Heart left ventricle (tissue), 16 donors: ENCODE data around the gene USP48. TPM values are rescaled to one million over a fixed set of nuclear protein-coding genes. Genes with fewer than 3 reads are reported as not detected.
"Not testable (repeated sequence)": the region's sequence is repeated elsewhere in the genome, so short reads cannot be mapped to it uniquely, and the experiment has no call there.

Experiments
- ATAC-seq, 4 donors: fragments of 200-7000 bp; cut with Tn5 transposase; one replicate each; pipeline ENCODE4 v1.9.1; 2020 to 2022; ENCODE audit warnings: moderate library complexity in 4 of 4, mild to moderate bottlenecking in 3 of 4, moderate number of reproducible peaks in 1 of 4
- DNase-seq, 5 donors: peaks; one replicate each; pipeline ENCODE4 v3.0.0-alpha.2; 2020
- H3K27ac ChIP-seq, 12 donors: fragments of 200-600 bp; sonication (generic) in 4 of 12; one replicate each; pipeline versions ENCODE4 v1.5.0 to v1.8.0; 2016 to 2022; ENCODE audit warnings: mild to moderate bottlenecking in 2 of 12
- H3K27me3 ChIP-seq, 9 donors: fragments of 200-600 bp; sonication (generic) in 2 of 9; one replicate each; pipeline versions ENCODE4 v1.5.1 to v1.8.0; 2016 to 2022; ENCODE audit warnings: mild to moderate bottlenecking in 3 of 9
- H3K36me3 ChIP-seq, 9 donors: fragments of 200-600 bp; sonication (generic) in 2 of 9; one replicate each; pipeline versions ENCODE4 v1.5.0 to v1.8.0; 2018 to 2022; ENCODE audit warnings: mild to moderate bottlenecking in 2 of 9
- H3K4me1 ChIP-seq, 12 donors: fragments of 200-600 bp; sonication (generic) in 4 of 12; one replicate each; pipeline versions ENCODE4 v1.5.0 to v1.8.0; 2016 to 2022; ENCODE audit warnings: mild to moderate bottlenecking in 3 of 12
- H3K4me3 ChIP-seq, 12 donors: fragments of 200-600 bp; sonication (generic) in 4 of 12; one replicate each; pipeline versions ENCODE4 v1.5.0 to v1.8.0; 2017 to 2022; ENCODE audit warnings: mild to moderate bottlenecking in 9 of 12, moderate library complexity in 4 of 12
- H3K9me3 ChIP-seq, 12 donors: fragments of 200-600 bp; sonication (generic) in 4 of 12; one replicate each; pipeline versions ENCODE4 v1.5.0 to v1.8.0; 2016 to 2022; ENCODE audit warnings: mild to moderate bottlenecking in 1 of 12
- POLR2A ChIP-seq, 2 donors: fragments of 450-650 bp; IDR thresholded peaks; one replicate each; pipeline ENCODE4 v1.6.1; 2017; ENCODE audit warnings: antibody characterized with exemption in 2 of 2, mild to moderate bottlenecking in 2 of 2, moderate library complexity in 2 of 2
- WGBS, 4 donors: extraction: QIAGEN DNeasy Blood & Tissue Kit in 2 of 4; methylation state at CpG; one replicate each; pipeline versions ENCODE4 v1.1.5 to v1.1.7; 2013 to 2018; 5-methylcytosine and 5-hydroxymethylcytosine counted together
- intact Hi-C, 10 donors: fragments of 100-400 bp; cut with DNase I; formaldehyde crosslinking; loops; one replicate each; pipeline versions ENCODE4 v1.11.1 to v1.14.2; 2022
- polyA plus RNA-seq, 2 donors: library from polyadenylated mRNA; stranded (reverse); fragments of 200-250 nt; gene quantifications; one replicate each; pipeline ENCODE4 v1.2.3, GENCODE V29; 2013
- total RNA-seq, 9 donors: library from RNA; depleted of rRNA in 2 of 9; stranded (reverse); fragments of >200 nt in 2 of 9; fragmentation: NEBNext Ultra II Directional in 3 of 9; extraction: Animal tissue kit (Norgen Biotek cat#: 25700) in 3 of 9; gene quantifications; one replicate each; pipeline versions ENCODE4 v1.1.0 to v1.2.4, GENCODE V29; 2016 to 2023
- TF ChIP-seq, protein P1 (sequence below), 12 donors: fragments of 200-600 bp; sonication (generic) in 4 of 12; IDR thresholded peaks; one replicate each; pipeline versions ENCODE4 v1.5.0 to v1.8.0; 2018 to 2022; ENCODE audit warnings: antibody characterized with exemption in 12 of 12, mild to moderate bottlenecking in 5 of 12
- donor health status: ischemic (EF 13 %, LVEDD 7.1; RV severe dilation, severe dysfunction).
- donor health status: healthy with polysubstance abuse.
- donor health status: DM: no; HTN: yes; CAD: no.
- donor health status: DM: no; HTN: no; CAD: no.
- donor health status: ischemic (EF 25% LVEDD 6.9; RV normal size, moderate dysfunction).
- donor health status: ischemic (EF 25% LVEDD 5.7; RV mildly dilated, moderate dysfunction).
- donor health status: healthy.
- donor health status: DM: yes; HTN: yes; CAD: no.
- donor health status: ischemic (EF 35%, LVEDD 5.7; RV mildly dilated, moderate dysfunction).
- donor health status: nonischemic (EF 11% LVEDD 7.7; RV severe dilation, severe dysfunction).
- donor health status: DM: yes; HTN: yes; CAD: no.
- donor health status: PGD.
- donor health status: ischemic (EF 29% LVEDD 5.4; RV normal size, mild dysfunction).
- donor health status: nonischemic (EF 23%, LVEDD 6.1; RV moderate dilation, normal function).

USP48 gene
- total and polyA plus RNA-seq, 11 donors, result 17.3 to 45.5 (median 38.8) TPM

DNA sequence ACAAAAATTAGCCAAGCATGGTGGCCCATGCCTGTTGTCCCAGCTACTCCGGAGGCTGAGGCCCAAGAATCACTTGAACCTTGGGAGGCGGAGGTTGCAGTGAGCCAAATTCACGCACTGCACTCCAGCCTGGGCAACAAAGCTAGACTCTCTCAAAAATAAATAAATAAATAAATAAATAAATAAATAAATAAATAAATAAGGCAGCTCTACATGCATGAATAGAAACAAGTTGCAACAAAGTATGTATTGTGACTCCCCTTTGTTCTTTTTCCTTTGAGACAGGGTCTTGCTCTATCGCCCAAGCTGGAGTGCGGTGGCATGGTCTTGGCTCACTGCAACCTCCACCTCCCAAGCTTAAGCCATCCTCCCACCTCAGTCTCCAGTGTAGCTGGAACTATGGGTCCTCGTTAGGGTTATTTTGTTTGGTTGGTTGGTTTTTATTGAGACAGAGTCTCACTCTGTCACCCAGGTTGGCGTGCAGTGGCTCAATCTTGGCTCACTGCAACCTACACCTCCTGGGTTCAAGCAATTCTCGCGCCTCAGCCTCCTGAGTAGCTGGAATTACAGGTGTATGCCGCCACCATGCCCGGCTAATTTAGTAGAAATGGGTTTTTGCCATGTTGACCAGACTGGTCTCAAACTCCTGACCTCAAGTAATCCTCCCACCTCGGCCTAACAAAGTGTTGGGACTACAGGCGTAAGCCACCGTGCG, 8.0 kb downstream of the USP48 start:
- ATAC-seq, result no peak
- Histone ChIP-seq H3K36me3 (peaks cover 0 to 3% (median 0%) of the 10 kb centered on the region in 9 donors), H3K4me3 (no peak overlapping the region), H3K27me3 (no peaks in the 10 kb centered on the region), H3K27ac (no peak overlapping the region), H3K4me1 (peaks cover 0 to 51% (median 8%) of the 10 kb centered on the region in 12 donors), H3K9me3 (peaks cover 0 to 10% (median 0%) of the 10 kb centered on the region in 12 donors)
- no peak for TF ChIP-seq POLR2A (IDR thresholded peaks at IDR 0.05)
- TF ChIP-seq, protein P1, sequence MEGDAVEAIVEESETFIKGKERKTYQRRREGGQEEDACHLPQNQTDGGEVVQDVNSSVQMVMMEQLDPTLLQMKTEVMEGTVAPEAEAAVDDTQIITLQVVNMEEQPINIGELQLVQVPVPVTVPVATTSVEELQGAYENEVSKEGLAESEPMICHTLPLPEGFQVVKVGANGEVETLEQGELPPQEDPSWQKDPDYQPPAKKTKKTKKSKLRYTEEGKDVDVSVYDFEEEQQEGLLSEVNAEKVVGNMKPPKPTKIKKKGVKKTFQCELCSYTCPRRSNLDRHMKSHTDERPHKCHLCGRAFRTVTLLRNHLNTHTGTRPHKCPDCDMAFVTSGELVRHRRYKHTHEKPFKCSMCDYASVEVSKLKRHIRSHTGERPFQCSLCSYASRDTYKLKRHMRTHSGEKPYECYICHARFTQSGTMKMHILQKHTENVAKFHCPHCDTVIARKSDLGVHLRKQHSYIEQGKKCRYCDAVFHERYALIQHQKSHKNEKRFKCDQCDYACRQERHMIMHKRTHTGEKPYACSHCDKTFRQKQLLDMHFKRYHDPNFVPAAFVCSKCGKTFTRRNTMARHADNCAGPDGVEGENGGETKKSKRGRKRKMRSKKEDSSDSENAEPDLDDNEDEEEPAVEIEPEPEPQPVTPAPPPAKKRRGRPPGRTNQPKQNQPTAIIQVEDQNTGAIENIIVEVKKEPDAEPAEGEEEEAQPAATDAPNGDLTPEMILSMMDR (IDR thresholded peaks at IDR 0.05), result no peak
- intact Hi-C loops, result no loop called here
- DNase-seq, result no peak
- 93 to 97% (median 94%) methylated on average over 12 to 15 of the region's 15 CpGs for WGBS, 4 donors

DNA sequence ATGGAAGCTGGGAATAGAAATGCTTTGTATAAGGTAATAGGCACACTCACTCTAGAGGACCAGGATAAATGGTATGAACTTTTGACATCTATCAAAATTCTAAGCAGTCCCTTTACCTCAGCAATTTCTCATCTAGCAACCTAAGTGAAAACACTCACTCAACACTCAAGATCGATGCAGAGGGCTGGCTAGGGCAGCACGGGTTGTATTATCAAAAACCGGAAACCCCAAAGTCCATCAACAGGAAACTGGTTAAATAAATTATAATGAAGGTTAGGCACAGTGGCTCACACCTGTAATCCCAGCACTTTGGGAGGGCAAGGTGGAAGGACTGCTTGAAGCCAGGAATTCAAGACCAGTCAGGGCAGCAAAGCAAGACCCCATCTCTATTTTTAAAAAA, 9.4 kb downstream of the USP48 start:
- no peak for DNase-seq
- Histone ChIP-seq H3K36me3 (peaks cover 0 to 8% (median 0%) of the 10 kb centered on the region in 9 donors), H3K4me1 (peaks cover 0 to 48% (median 6%) of the 10 kb centered on the region in 12 donors), H3K4me3 (no peak overlapping the region), H3K27ac (peak overlapping the region in 1 of 12 donors; percentile 49), H3K27me3 (no peaks in the 10 kb centered on the region), H3K9me3 (peaks cover 0 to 10% (median 0%) of the 10 kb centered on the region in 12 donors)
- intact Hi-C loops, result no loop called here
- ATAC-seq, result no peak
- TF ChIP-seq, protein P1 (IDR thresholded peaks at IDR 0.05), result no peak
- no peak for TF ChIP-seq POLR2A (IDR thresholded peaks at IDR 0.05)
- 44 to 62% (median 55%) methylated on average over 3 of the region's 3 CpGs for WGBS, 4 donors

DNA sequence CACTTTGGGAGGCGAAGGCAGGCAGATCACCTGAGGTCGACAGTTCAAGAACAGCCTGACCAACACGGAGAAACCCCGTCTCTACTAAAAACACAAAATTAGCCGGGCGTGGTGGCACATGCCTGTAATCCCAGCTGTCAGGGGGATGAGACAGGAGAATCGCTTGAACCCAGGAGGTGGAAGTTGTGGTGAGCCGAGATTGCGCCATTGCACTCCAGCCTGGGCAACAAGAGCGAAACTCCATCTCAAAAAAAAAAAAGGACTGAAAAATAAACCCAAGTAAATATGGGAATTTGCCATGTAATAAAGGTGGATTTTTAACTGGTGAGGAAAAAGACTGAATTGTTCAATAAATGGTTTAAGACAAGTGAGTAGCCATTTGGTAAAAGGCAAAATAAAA, 11.3 kb downstream of the USP48 start:
- intact Hi-C loops, H3K4me3 ChIP-seq, H3K36me3 ChIP-seq, ATAC-seq, H3K9me3 ChIP-seq, H3K27ac ChIP-seq, DNase-seq, H3K27me3 ChIP-seq: not testable (repeated sequence)
- H3K4me1 ChIP-seq, result peaks cover 0 to 67% (median 6%) of the 10 kb centered on the region in 12 donors
- WGBS, 4 donors, result 83 to 93% (median 89%) methylated on average over 10 of the region's 10 CpGs

DNA sequence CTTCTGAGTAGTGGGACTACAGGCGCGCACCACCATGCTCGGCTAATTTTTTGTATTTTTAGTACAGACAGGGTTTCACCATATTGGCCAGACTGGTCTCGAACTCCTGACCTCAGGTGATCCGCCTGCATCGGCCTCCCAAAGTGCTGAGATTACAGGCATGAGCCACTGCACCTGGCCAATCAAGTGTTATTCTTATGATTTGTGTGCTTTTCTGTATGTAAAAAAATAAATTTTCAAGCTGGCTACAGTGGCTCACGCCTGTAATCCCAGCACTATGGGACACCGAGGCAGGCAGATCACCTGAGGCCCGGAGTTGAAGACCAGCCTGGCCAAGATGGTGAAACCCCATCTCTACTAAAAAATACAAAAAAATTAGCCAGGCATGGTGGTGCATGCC, 12.3 kb downstream of the USP48 start:
- DNase-seq, intact Hi-C loops, H3K27ac ChIP-seq, H3K36me3 ChIP-seq, H3K9me3 ChIP-seq, H3K4me3 ChIP-seq, ATAC-seq, H3K27me3 ChIP-seq: not testable (repeated sequence)
- WGBS, 4 donors, result 91 to 98% (median 97%) methylated on average over 9 of the region's 9 CpGs
- peaks cover 0 to 70% (median 12%) of the 10 kb centered on the region in 12 donors for H3K4me1 ChIP-seq

DNA sequence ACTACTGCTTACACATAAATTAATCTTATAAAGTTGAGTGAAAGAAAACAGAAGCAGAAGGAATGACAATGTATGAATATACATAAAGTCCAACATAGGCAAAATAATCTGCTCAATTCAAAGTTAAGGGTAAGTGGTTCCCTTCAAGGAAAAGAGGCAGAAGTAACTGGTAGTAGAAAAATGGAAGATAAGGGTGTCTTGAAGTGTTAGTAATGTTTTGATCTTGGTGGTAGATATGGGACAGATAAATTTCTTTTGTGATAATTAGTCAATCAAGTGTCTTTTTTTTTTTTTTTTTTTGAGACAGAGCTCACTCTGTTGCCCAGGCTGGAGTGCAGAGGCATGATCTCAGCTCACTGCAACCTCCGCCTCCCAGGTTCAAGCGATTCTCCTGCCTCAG, 12.7 kb downstream of the USP48 start:
- 93 to 96% (median 95%) methylated on average over 2 of the region's 2 CpGs for WGBS, 4 donors

DNA sequence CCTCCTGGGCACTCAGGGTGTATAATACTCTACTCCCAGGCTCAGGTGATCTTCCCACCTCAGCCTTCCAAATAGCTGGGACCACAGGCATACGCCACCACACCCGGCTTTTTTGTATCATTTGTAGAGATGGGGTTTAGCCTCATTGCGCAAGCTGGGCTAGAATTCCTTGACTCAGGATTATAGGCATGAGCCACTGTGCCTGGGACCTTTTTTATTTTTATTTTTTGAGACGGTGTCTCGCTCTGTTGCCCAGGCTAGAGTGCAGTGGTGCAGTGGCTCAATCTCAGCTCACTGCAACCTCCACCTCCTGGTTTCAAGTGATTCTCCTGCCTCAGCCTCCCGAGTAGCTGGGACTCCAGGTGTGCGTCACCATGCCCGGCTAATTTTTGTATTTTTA, 15.8 kb downstream of the USP48 start:
- 96 to 99% (median 98%) methylated on average over 8 of the region's 8 CpGs for WGBS, 4 donors
- DNase-seq, ATAC-seq, H3K27me3 ChIP-seq, H3K9me3 ChIP-seq, H3K36me3 ChIP-seq, H3K4me3 ChIP-seq, intact Hi-C loops, H3K27ac ChIP-seq: not testable (repeated sequence)
- peaks cover 4 to 77% (median 32%) of the 10 kb centered on the region in 12 donors for H3K4me1 ChIP-seq

More for the DNA sequence above, 12.7 kb downstream of the USP48 start:
- H3K9me3 ChIP-seq, result no peaks in the 10 kb centered on the region
- peaks cover 0 to 5% (median 0%) of the 10 kb centered on the region in 9 donors for H3K36me3 ChIP-seq
- H3K27me3 ChIP-seq, result no peaks in the 10 kb centered on the region
- TF ChIP-seq, protein P1 (IDR thresholded peaks at IDR 0.05), result no peak
- TF ChIP-seq POLR2A (IDR thresholded peaks at IDR 0.05), result no peak
- H3K4me1 ChIP-seq, result peaks cover 0 to 73% (median 14%) of the 10 kb centered on the region in 12 donors
- intact Hi-C loops, result no loop called here
- no peak overlapping the region for H3K27ac ChIP-seq
- no peak overlapping the region for H3K4me3 ChIP-seq
- no peak for DNase-seq
- no peak for ATAC-seq
